Measurements from ENCODE around the gene GRK4.

The GRK4 gene

GRCh38 chr4:3030566-3031356, 67.4 kb downstream of the GRK4 start:
- no peak overlapping the region for H3K27ac ChIP-seq
- TF ChIP-seq ZFX (IDR thresholded peaks at IDR 0.05; ENCODE audit: borderline replicate concordance): no peak
- TF ChIP-seq, protein P1, sequence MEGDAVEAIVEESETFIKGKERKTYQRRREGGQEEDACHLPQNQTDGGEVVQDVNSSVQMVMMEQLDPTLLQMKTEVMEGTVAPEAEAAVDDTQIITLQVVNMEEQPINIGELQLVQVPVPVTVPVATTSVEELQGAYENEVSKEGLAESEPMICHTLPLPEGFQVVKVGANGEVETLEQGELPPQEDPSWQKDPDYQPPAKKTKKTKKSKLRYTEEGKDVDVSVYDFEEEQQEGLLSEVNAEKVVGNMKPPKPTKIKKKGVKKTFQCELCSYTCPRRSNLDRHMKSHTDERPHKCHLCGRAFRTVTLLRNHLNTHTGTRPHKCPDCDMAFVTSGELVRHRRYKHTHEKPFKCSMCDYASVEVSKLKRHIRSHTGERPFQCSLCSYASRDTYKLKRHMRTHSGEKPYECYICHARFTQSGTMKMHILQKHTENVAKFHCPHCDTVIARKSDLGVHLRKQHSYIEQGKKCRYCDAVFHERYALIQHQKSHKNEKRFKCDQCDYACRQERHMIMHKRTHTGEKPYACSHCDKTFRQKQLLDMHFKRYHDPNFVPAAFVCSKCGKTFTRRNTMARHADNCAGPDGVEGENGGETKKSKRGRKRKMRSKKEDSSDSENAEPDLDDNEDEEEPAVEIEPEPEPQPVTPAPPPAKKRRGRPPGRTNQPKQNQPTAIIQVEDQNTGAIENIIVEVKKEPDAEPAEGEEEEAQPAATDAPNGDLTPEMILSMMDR (IDR thresholded peaks at IDR 0.05): no peak

DNA sequence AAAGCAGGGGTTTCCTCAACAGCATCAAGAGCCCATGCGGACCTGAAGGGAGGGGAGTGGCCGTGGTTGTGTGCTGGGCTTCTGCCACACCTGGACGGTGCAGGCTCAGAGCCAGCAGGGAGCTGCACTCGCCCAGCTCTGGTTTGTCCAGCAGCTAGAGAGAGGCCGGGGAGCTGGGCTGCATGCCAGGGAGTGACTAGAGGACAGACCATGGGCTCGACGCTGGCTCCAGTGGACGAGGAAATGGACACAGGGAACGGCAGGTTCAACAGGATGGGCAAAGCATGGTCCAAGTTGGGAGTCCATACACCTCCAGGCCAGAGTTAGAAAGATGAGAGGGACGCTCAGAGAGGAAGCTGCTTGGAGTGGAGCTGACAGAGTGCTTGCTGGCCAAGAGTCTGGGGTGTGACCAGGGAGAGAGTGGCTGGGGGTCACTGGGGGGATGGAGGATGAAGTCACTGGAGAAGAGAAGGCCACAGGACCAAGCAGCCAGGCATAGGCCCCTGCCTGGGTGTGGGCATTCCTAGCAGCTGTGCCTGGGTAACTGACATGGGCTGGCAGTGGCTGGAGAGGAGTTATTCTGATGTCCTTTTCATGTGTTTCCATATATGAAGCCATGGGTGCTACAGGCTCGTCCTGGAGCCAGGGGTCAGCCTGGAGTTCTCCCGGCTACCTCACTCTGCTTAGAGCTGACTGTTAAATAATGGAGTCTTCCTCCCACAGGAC, 68.1 kb downstream of the GRK4 start:
- H3K27ac ChIP-seq: no peak overlapping the region
- no peak for TF ChIP-seq ZFX (IDR thresholded peaks at IDR 0.05; ENCODE audit: borderline replicate concordance)
- TF ChIP-seq, protein P1 (IDR thresholded peaks at IDR 0.05): no peak

- no peak overlapping the region for H3K27ac ChIP-seq
- TF ChIP-seq, protein P1 (IDR thresholded peaks at IDR 0.05): no peak
- no peak for TF ChIP-seq ZFX (IDR thresholded peaks at IDR 0.05; ENCODE audit: borderline replicate concordance)
These were observed 70.9 kb downstream of the GRK4 start for GRCh38 chr4:3034231-3034630.

DNA sequence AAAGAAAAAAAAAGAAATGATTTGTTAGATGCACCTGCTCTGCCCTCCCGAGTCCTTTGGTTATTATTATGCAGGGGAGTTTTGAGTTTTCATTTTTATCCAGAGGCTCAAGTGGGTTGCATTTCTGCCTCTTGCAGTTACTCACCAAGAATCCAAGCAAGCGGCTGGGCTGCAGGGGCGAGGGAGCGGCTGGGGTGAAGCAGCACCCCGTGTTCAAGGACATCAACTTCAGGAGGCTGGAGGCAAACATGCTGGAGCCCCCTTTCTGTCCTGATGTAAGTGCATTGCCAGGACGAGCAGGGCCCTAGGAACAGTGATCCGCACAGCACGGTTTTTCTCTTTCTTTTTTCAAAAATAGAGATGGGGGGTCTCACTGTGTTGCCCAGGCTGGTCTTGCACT, 71.9 kb downstream of the GRK4 start:
- H3K27ac ChIP-seq: no peak overlapping the region
- TF ChIP-seq, protein P1 (IDR thresholded peaks at IDR 0.05): no peak
- TF ChIP-seq ZFX (IDR thresholded peaks at IDR 0.05; ENCODE audit: borderline replicate concordance): no peak

GRCh38 chr4:3035674-3036073, 72.3 kb downstream of the GRK4 start:
- H3K27ac ChIP-seq: no peak overlapping the region
- TF ChIP-seq ZFX (IDR thresholded peaks at IDR 0.05; ENCODE audit: borderline replicate concordance): no peak
- TF ChIP-seq, protein P1 (IDR thresholded peaks at IDR 0.05): no peak

DNA sequence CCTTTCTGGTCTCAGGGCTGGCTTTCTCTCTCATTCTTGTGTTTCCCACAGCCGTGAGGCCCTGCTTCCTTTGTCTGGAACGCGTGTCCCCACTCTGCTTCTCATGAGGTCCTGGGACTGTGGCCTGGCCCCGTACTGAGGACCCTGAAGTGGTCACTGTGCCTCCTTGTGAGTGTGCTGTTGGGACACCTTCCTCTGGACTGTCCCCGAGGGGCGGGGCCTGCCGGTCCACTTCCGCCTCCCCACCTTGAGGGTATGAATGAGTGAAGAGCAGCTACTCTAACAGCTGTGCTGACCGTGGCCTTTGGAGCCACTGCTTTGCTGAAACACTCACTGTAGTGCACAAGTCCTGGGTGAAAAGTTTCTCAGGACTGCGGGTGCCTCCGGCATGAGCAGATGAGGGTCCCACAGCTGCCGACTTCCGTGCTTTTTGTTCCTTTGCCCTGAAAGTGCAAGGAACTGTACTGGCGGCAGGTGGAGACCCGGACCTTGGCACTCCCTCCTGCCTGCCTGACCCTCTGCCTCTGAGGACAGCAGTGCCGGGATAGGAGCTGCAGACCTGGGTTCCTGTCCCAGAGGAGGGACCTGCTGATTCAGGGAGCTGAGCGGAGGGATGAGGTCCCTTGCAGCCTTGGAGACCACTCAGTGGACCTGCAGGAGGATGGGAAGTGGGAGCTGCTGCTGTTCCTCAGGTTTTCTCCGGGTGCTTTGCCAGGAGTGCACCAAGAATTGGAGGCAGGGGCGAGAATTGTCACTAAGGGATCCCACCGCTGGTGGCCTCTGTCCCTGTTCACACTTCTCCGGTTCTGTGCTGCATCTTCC, 73.0 kb downstream of the GRK4 start:
- TF ChIP-seq, protein P1 (IDR thresholded peaks at IDR 0.05): no peak
- TF ChIP-seq ZFX (IDR thresholded peaks at IDR 0.05; ENCODE audit: borderline replicate concordance): no peak
- H3K27ac ChIP-seq: no peak overlapping the region

All from 22Rv1 (cell line).